ENCODE results near the gene ZNF410.
A peak's percentile ranks its signal among the peaks of the same experiment; 100 is the strongest.
"Not testable (repeated sequence)": the region's sequence is repeated elsewhere in the genome, so short reads cannot be mapped to it uniquely, and the experiment has no call there.

Gene ZNF410

DNA sequence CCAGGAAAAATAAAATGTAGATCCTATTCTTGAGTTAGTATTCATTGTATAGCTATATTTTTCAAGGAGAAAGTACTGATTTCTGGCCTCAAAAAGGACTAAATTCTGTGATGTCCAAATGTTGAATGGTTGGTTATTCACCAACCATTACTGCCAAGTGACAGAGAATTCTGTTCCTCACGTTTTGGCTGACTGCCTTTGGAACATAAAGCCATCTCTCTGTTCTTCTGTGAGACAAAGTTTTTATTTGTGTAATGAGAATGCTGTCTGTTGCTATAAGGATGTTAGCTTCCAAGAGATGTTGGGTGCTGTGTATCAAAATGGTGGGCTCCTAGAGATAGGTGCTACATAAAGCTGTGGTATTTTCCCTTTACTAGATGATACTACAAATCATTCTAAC lies 9.3 kb downstream of the ZNF410 start:
- TF ChIP-seq POLR2A (IDR thresholded peaks at IDR 0.05; ENCODE audit: low read length) (no peak), GATA1 (IDR thresholded peaks at IDR 0.05; ENCODE audit: low read depth, low read length) (no peak)
- DNase-seq, result no peak

DNA sequence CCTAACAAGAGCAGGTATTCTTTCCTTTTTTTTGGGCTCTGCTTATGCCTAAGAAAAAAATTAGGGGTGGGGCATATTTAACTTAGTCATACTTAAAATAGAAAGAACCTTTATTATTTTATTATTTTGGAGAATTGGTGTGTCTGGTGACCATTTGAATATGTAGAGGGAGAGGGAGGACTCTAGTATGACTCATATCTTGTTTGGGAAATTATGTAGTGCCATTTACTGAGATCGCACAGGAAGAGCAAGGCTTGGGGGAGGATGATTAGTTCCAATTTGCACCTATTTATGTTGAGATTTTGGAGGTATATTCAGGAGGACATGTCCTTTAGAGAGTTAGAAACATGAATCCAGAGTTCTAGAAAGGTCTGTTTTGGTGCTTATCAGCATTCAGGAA lies 9.9 kb downstream of the ZNF410 start:
- no peak for DNase-seq
- TF ChIP-seq GATA1 (IDR thresholded peaks at IDR 0.05; ENCODE audit: low read depth, low read length) (no peak), POLR2A (IDR thresholded peaks at IDR 0.05; ENCODE audit: low read length) (no peak)

- DNase-seq, result no peak
- TF ChIP-seq POLR2A (IDR thresholded peaks at IDR 0.05; ENCODE audit: low read length) (no peak), GATA1 (IDR thresholded peaks at IDR 0.05; ENCODE audit: low read depth, low read length) (no peak)
Observed at GRCh38 chr14:73903028-73903427, 16.4 kb downstream of the ZNF410 start.

DNA sequence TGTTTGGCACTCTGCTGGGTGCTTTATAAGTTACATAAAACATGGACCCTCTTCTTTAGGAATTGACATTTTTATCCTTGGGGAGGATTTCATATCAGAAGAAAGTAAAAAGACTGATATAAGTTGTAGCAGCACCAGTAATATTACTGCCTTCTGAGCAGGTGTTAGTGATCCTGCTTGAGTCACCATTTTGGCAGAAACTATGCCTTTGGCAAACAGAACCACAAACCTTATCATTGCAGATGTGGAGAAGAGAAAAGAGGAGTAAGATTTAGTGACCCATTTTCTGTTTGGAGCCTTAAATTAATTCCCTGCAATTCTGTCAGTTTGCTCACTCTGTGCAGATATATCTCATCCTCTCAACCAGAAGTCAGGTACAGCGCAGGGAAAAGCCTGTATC lies 23.0 kb downstream of the ZNF410 start:
- TF ChIP-seq POLR2A (IDR thresholded peaks at IDR 0.05; ENCODE audit: low read length) (no peak), GATA1 (IDR thresholded peaks at IDR 0.05; ENCODE audit: low read depth, low read length) (no peak)
- no peak for DNase-seq

- no peak for DNase-seq
- TF ChIP-seq POLR2A (IDR thresholded peaks at IDR 0.05; ENCODE audit: low read length) (no peak), GATA1 (IDR thresholded peaks at IDR 0.05; ENCODE audit: low read depth, low read length) (no peak)
Observed at GRCh38 chr14:73913256-73913655, 26.6 kb downstream of the ZNF410 start.

GRCh38 chr14:73916324-73916723 lies 29.7 kb downstream of the ZNF410 start:
- DNase-seq, result no peak
- no peak for TF ChIP-seq POLR2A (IDR thresholded peaks at IDR 0.05; ENCODE audit: low read length)
- no peak for TF ChIP-seq GATA1 (IDR thresholded peaks at IDR 0.05; ENCODE audit: low read depth, low read length)

GRCh38 chr14:73919457-73919856 lies 32.8 kb downstream of the ZNF410 start:
- DNase-seq, result not testable (repeated sequence)

GRCh38 chr14:73924337-73924736 lies 37.7 kb downstream of the ZNF410 start:
- no peak for TF ChIP-seq GATA1 (IDR thresholded peaks at IDR 0.05; ENCODE audit: low read depth, low read length)
- TF ChIP-seq POLR2A (IDR thresholded peaks at IDR 0.05; ENCODE audit: low read length), result no peak
- DNase-seq, result no peak

- TF ChIP-seq POLR2A (IDR thresholded peaks at IDR 0.05; ENCODE audit: low read length) (no peak), GATA1 (IDR thresholded peaks at IDR 0.05; ENCODE audit: low read depth, low read length) (no peak)
- peak; percentile 12 to 13 for DNase-seq
Observed at GRCh38 chr14:73935666-73936065, 49.0 kb downstream of the ZNF410 start.

DNA sequence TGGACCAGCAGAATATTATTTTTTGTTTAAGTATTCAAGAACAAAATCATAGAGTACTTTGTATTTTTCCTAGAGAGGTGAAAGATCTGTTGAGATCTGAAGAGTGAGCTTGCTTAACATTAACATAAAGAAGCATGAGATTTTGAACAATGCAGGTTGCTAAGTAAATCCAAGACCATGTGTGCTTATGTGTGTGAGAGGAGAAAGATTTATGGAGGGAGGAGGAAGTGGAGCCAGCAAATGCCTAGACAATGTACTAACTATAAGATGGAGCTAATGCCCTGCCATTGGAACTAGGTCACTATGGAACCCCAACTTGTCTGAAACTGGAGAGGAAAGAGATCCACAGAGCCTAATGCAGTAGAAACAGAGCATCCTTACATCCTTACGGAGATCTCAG lies 49.9 kb downstream of the ZNF410 start:
- TF ChIP-seq GATA1 (IDR thresholded peaks at IDR 0.05; ENCODE audit: low read depth, low read length) (no peak), POLR2A (IDR thresholded peaks at IDR 0.05; ENCODE audit: low read length) (no peak)
- no peak for DNase-seq

DNA sequence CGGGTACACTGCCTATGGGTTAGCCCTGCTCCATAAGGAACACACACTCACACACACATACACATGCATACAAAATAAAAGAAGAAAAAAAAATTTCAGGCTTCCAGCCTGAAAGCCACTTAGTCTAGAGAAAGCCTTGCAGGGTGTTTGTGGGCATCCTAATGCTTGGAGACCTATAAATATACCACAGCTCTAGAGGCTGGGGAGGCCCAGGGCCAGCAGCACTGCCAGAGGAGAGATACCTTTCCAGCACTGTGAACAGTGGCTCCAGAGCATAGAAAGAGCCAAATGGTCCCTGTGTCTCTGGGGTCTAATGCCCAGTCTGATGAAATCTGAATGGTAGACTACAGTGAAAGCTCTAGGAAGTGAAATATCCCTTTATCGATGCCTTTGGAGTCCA lies 50.4 kb downstream of the ZNF410 start:
- no peak for TF ChIP-seq POLR2A (IDR thresholded peaks at IDR 0.05; ENCODE audit: low read length)
- TF ChIP-seq GATA1 (IDR thresholded peaks at IDR 0.05; ENCODE audit: low read depth, low read length), result no peak
- no peak for DNase-seq

DNA sequence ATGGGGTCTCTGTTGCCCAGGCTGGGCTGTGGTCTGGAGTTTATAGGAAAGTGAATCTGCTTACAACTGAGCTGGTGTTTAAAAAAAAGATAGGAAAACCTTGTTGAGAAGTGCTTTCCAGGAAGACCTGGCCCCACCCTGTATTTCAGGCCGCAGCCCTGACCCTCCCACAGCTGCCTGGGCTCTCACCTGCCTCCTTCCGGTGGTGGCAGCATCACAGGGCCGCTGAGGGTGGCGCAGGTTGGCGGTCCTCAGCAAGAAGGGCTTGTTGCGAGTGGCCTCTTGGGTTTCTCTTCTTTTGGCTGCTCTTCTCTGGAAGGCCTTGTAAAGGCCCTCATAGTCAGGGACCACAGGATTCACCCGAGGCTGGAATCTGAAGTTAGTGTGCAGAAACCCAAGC lies 55.5 kb downstream of the ZNF410 start:
- TF ChIP-seq GATA1 (IDR thresholded peaks at IDR 0.05; ENCODE audit: low read depth, low read length) (no peak), POLR2A (IDR thresholded peaks at IDR 0.05; ENCODE audit: low read length) (no peak)
- DNase-seq, result no peak

GRCh38 chr14:73943083-73943482 lies 56.4 kb downstream of the ZNF410 start:
- no peak for TF ChIP-seq GATA1 (IDR thresholded peaks at IDR 0.05; ENCODE audit: low read depth, low read length)
- TF ChIP-seq POLR2A (IDR thresholded peaks at IDR 0.05; ENCODE audit: low read length), result no peak
- peak in 1 of 2 experiments; percentile 24 for DNase-seq

GRCh38 chr14:73944432-73945158 lies 57.9 kb downstream of the ZNF410 start:
- DNase-seq, result no peak
- TF ChIP-seq POLR2A (IDR thresholded peaks at IDR 0.05; ENCODE audit: low read length) (no peak), GATA1 (IDR thresholded peaks at IDR 0.05; ENCODE audit: low read depth, low read length) (no peak)

DNA sequence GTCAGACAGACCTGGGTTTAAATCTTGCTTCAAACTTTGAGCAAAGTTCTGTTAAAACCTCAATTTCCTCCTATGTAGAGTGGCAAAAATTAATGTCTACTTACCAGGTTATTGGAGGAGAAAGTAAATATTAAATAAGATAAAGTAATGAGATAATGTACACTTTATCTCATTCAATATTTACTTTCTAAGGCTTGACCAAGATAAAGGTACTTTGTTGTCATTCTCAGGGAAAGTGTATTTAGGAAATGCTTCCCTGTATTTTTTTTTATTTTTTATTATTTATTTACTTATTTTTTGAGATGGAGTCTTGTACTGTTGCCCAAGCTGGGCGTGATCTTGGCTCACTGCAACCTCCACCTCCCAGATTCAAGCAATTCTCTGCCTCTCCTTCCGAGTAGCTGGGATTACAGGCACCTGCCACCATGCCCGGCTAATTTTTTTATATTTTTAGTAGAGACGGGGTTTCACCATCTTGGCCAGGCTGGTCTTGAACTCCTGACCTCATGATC lies 58.6 kb downstream of the ZNF410 start:
- TF ChIP-seq POLR2A (IDR thresholded peaks at IDR 0.05; ENCODE audit: low read length), result no peak
- TF ChIP-seq GATA1 (IDR thresholded peaks at IDR 0.05; ENCODE audit: low read depth, low read length), result no peak
- no peak for DNase-seq

Measured in erythroblast (primary cell).